CD14-positive monocyte (primary cell): ENCODE results near the gene HTRA2. TPM values are rescaled to one million over a fixed set of nuclear protein-coding genes. Genes with fewer than 3 reads are reported as not detected.

Experiments used
- DNase-seq, 3 donors: peaks; one replicate each; pipeline ENCODE4 v3.0.0-alpha.2; 2011 to 2022
- H2AFZ ChIP-seq: 2 replicates; pipeline ENCODE4 v1.6.0; 2012; ENCODE audit warnings: mild to moderate bottlenecking, low read depth, low read length, inconsistent platforms; ENCODE audit not compliant: insufficient read depth, poor library complexity, severe bottlenecking
- H3K27ac ChIP-seq, 2 donors: 1 replicate in 1 of 2; 2 replicates in 1 of 2; pipeline ENCODE4 v1.5.1; 2012 to 2013; ENCODE audit warnings: low read length in 2 of 2, control low read depth in 1 of 2, inconsistent platforms in 1 of 2, low read depth in 1 of 2, mild to moderate bottlenecking in 1 of 2
- H3K27me3 ChIP-seq, 2 donors: one replicate each; pipeline versions ENCODE4 v1.6.0 to v1.6.1; 2011 to 2013; ENCODE audit warnings: low read length in 2 of 2; ENCODE audit not compliant: control insufficient read depth in 2 of 2, insufficient read depth in 2 of 2
- H3K36me3 ChIP-seq, 2 donors: replicated peaks in 1 of 2; 1 replicate in 1 of 2; 2 replicates in 1 of 2; pipeline versions ENCODE4 v1.5.1 to v1.6.1; 2012 to 2013; ENCODE audit warnings: low read length in 2 of 2, control low read depth in 1 of 2, inconsistent platforms in 1 of 2, mild to moderate bottlenecking in 1 of 2; ENCODE audit not compliant: insufficient read depth in 2 of 2, control insufficient read depth in 1 of 2
- H3K4me1 ChIP-seq, 2 donors: 1 replicate in 1 of 2; 2 replicates in 1 of 2; pipeline versions ENCODE4 v1.5.1 to v1.6.1; 2012 to 2013; ENCODE audit warnings: low read length in 2 of 2, control low read depth in 1 of 2, inconsistent platforms in 1 of 2, mild to moderate bottlenecking in 1 of 2, moderate library complexity in 1 of 2; ENCODE audit not compliant: insufficient read depth in 2 of 2, control insufficient read depth in 1 of 2
- H3K4me2 ChIP-seq: replicated peaks from 2 replicates; pipeline ENCODE3; 2012; ENCODE audit warnings: low read length, moderate library complexity, mild to moderate bottlenecking; ENCODE audit not compliant: poor library complexity, severe bottlenecking; ENCODE audit errors: extremely low read depth
- H3K4me3 ChIP-seq, 3 experiments: fragments of 200-600 bp in 1 of 3; sonication (generic) in 1 of 3; replicated peaks in 1 of 3; 1 replicate in 2 of 3; 2 replicates in 1 of 3; pipeline ENCODE4 v1.5.1; 2011 to 2013; ENCODE audit warnings: low read length in 3 of 3, mild to moderate bottlenecking in 3 of 3, control low read depth in 2 of 3, low read depth in 2 of 3, inconsistent platforms in 1 of 3, moderate library complexity in 1 of 3
- H3K79me2 ChIP-seq: 2 replicates; pipeline ENCODE4 v1.6.0; 2012; ENCODE audit warnings: mild to moderate bottlenecking, control low read depth, inconsistent platforms, low read length, moderate library complexity; ENCODE audit not compliant: insufficient read depth
- H3K9ac ChIP-seq: 2 replicates; pipeline ENCODE4 v1.6.0; 2017; ENCODE audit warnings: low read length, mild to moderate bottlenecking; ENCODE audit not compliant: insufficient read depth, poor library complexity, severe bottlenecking
- H3K9me3 ChIP-seq, 2 donors: replicated peaks in 1 of 2; 1 replicate in 1 of 2; 2 replicates in 1 of 2; pipeline versions ENCODE4 v1.5.1 to v1.6.1; 2012 to 2013; ENCODE audit warnings: low read length in 2 of 2, control low read depth in 1 of 2; ENCODE audit not compliant: control insufficient read depth in 1 of 2, insufficient read depth in 1 of 2
- H4K20me1 ChIP-seq: 2 replicates; pipeline ENCODE4 v1.6.0; 2012; ENCODE audit warnings: mild to moderate bottlenecking, low read length, control low read depth, moderate library complexity; ENCODE audit not compliant: insufficient read depth
- H3K27ac Mint-ChIP-seq, 7 donors: one replicate each; pipeline ENCODE4 v1.8.0; 2020; ENCODE audit warnings: mild to moderate bottlenecking in 7 of 7, mixed read lengths in 7 of 7, moderate library complexity in 6 of 7, inconsistent platforms in 2 of 7
- H3K27me3 Mint-ChIP-seq, 3 donors: one replicate each; pipeline ENCODE4 v1.8.0; 2021 to 2022; ENCODE audit warnings: low read depth in 3 of 3, mild to moderate bottlenecking in 3 of 3, mixed read lengths in 3 of 3, moderate library complexity in 3 of 3, inconsistent platforms in 1 of 3
- H3K36me3 Mint-ChIP-seq, 2 donors: one replicate each; pipeline ENCODE4 v1.8.0; 2020; ENCODE audit warnings: mixed read lengths in 2 of 2, inconsistent platforms in 1 of 2, mild to moderate bottlenecking in 1 of 2
- H3K4me1 Mint-ChIP-seq: one replicate; pipeline ENCODE4 v1.8.0; 2020; ENCODE audit warnings: mild to moderate bottlenecking, mixed read lengths
- H3K4me3 Mint-ChIP-seq, 2 donors: one replicate each; pipeline ENCODE4 v1.8.0; 2020; ENCODE audit warnings: mild to moderate bottlenecking in 2 of 2, mixed read lengths in 2 of 2, moderate library complexity in 1 of 2
- H3K9me3 Mint-ChIP-seq, 7 donors: one replicate each; pipeline ENCODE4 v1.8.0; 2020 to 2022; ENCODE audit warnings: mixed read lengths in 7 of 7, mild to moderate bottlenecking in 6 of 7, moderate library complexity in 6 of 7, inconsistent platforms in 2 of 7
- CTCF ChIP-seq: fragments of 200-600 bp; IDR thresholded peaks from one replicate; pipeline ENCODE4 v1.8.0; 2022; ENCODE audit warnings: antibody characterized with exemption, mild to moderate bottlenecking
- WGBS: methylation state at CpG from one replicate; pipeline ENCODE4 v1.1.5; 2013; ENCODE audit warnings: missing lambda C conversion rate; ENCODE audit not compliant: insufficient coverage; 5-methylcytosine and 5-hydroxymethylcytosine counted together
- intact Hi-C, 2 donors: fragments of 100-400 bp; cut with micrococcal nuclease; formaldehyde crosslinking; loops; one replicate each; pipeline versions ENCODE4 v1.15.0 to v1.15.1; 2023
- polyA plus RNA-seq, 3 donors: library from polyadenylated mRNA; depleted of rRNA in 1 of 3; unstranded in 2 of 3; stranded (reverse) in 1 of 3; fragments of 300-500 nt in 2 of 3; fragments of >200 nt in 1 of 3; fragmentation: Illumina TruSeq in 2 of 3; gene quantifications; 1 replicate in 2 of 3; 2 replicates in 1 of 3; pipeline ENCODE4 v1.2.3, GENCODE V29; 2012 to 2021

HTRA2 gene
- polyA plus RNA-seq, 3 donors = 11.3 to 20.5 (median 15.0) TPM

DNA sequence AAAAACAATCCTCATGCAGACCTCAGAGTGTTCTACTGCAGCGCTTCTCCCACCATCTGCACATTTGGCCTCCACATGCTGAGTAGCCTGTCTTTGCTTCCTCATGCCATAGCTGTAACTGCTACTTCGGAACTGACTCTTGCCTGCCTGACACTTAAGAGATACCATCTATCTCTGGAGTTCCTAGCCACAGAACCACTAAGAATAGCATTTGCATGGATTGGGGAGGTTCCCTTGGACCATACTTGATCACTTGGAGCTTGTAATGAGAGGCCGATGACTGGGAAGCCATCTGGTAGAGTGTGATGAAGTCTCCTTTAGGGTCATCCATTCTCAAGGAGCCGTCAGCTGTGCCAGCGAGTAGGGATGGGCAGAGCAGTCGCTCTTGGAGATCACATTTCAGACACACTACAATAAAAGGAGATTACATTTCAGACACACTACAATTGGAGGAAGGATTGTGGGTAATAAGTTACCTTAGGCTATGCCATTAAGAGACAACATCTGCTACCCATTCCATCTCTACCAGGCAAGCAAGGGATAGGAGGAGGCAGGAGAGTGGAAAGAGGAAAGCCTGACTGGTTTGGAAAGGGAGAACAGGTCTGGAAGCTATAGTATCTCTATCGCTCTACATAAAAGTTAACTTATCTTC lies 46.6 kb downstream of the HTRA2 start:
- H3K36me3 Mint-ChIP-seq = no peaks in the 10 kb centered on the region
- no peak for TF ChIP-seq CTCF
- Histone ChIP-seq H3K36me3 (no peaks in the 10 kb centered on the region), H3K9ac (no peak overlapping the region), H3K9me3 (no peaks in the 10 kb centered on the region), H3K27me3 (no peaks in the 10 kb centered on the region), H4K20me1 (no peaks in the 10 kb centered on the region), H3K27ac (peak overlapping the region; percentile 59 to 88), H3K4me3 (peak overlapping the region in 1 of 3 experiments; percentile 63), H3K4me1 (peaks cover 75 to 80% of the 10 kb centered on the region in 2 donors), H3K4me2 (peak overlapping the region; percentile 63), H3K79me2 (peaks cover 7% of the 10 kb centered on the region), H2AFZ (no peak overlapping the region)
- peaks cover 68% of the 10 kb centered on the region for H3K4me1 Mint-ChIP-seq
- DNase-seq = no peak
- H3K9me3 Mint-ChIP-seq = no peaks in the 10 kb centered on the region
- peaks cover 0 to 3% (median 0%) of the 10 kb centered on the region in 3 donors for H3K27me3 Mint-ChIP-seq
- H3K4me3 Mint-ChIP-seq = peak overlapping the region in 1 of 2 donors; percentile 35
- intact Hi-C loops = no loop called here
- WGBS = 81% methylated on average over 2 of the region's 7 CpGs
- H3K27ac Mint-ChIP-seq = peak overlapping the region; percentile 86 to 96 (median 91)

- Histone ChIP-seq H3K4me1 (peaks cover 70 to 75% of the 10 kb centered on the region in 2 donors), H3K36me3 (no peaks in the 10 kb centered on the region), H3K9ac (no peak overlapping the region), H3K4me2 (peak overlapping the region; percentile 63), H3K27me3 (no peaks in the 10 kb centered on the region), H4K20me1 (no peaks in the 10 kb centered on the region), H3K27ac (peak overlapping the region; percentile 59 to 88), H3K9me3 (no peaks in the 10 kb centered on the region), H3K4me3 (peak overlapping the region in 2 of 3 experiments; percentile 12 to 63), H3K79me2 (peaks cover 7% of the 10 kb centered on the region), H2AFZ (no peak overlapping the region)
- peak overlapping the region in 1 of 2 donors; percentile 52 for H3K4me3 Mint-ChIP-seq
- no peaks in the 10 kb centered on the region for H3K36me3 Mint-ChIP-seq
- H3K9me3 Mint-ChIP-seq = no peaks in the 10 kb centered on the region
- DNase-seq = peak; percentile 78 to 87 (median 85)
- no peak for TF ChIP-seq CTCF
- intact Hi-C loops = no loop called here
- peak overlapping the region; percentile 86 to 96 (median 91) for H3K27ac Mint-ChIP-seq
- 0% methylated on average over 1 of the region's 1 CpG for WGBS
- peaks cover 67% of the 10 kb centered on the region for H3K4me1 Mint-ChIP-seq
- peaks cover 0 to 3% (median 0%) of the 10 kb centered on the region in 3 donors for H3K27me3 Mint-ChIP-seq
Observed at GRCh38 chr2:74576863-74577229, 47.1 kb downstream of the HTRA2 start.
